Breast epithelium (tissue), 3 donors: Measurements from ENCODE around the gene RXFP3.

ENCODE experiments used
- CTCF ChIP-seq, 3 donors: fragments of 450-650 bp; IDR thresholded peaks; one replicate each; pipeline ENCODE4 v1.5.1; 2016 to 2017; ENCODE audit warnings: antibody characterized with exemption in 3 of 3, mild to moderate bottlenecking in 3 of 3, moderate library complexity in 3 of 3
- POLR2A ChIP-seq: fragments of 450-650 bp; IDR thresholded peaks from one replicate; pipeline ENCODE4 v1.6.1; 2016; ENCODE audit warnings: antibody characterized with exemption, mild to moderate bottlenecking, moderate library complexity
- POLR2AphosphoS5 ChIP-seq, 3 donors: sonication (generic); formaldehyde crosslinking; IDR thresholded peaks; one replicate each; pipeline ENCODE4 v1.6.1; 2017; ENCODE audit warnings: antibody characterized with exemption in 3 of 3

- TF ChIP-seq POLR2A, result no peak
- no peak for TF ChIP-seq CTCF (IDR thresholded peaks at IDR 0.05)
- TF ChIP-seq POLR2AphosphoS5 (IDR thresholded peaks at IDR 0.05), result no peak
Observed at GRCh38 chr5:33891788-33892619, 44.2 kb upstream of the RXFP3 start, which contains the start of gene ADAMTS12.
